ENCODE measurements around the gene SNAPC2. TPM values are rescaled to one million over a fixed set of nuclear protein-coding genes. Genes with fewer than 3 reads are reported as not detected.

The SNAPC2 gene
- total and polyA plus RNA-seq, 2 donors (not counting 1 experiment from before 2014, with no cell fraction given): 19.9 to 21.7 TPM

- Histone ChIP-seq H3K27me3 (replicated peaks in 1 of 4; ENCODE audit: control extremely low read depth in 1 of 4, control insufficient read depth in 3 of 4, insufficient read depth in 4 of 4, low read length in 3 of 4) (peaks cover 0 to 25% (median 12%) of the 10 kb centered on the region in 4 experiments), H4K20me1 (ENCODE audit: control insufficient read depth, insufficient read depth, low read length, poor library complexity, severe bottlenecking) (no peaks in the 10 kb centered on the region), H3K4me3 (ENCODE audit: control extremely low read depth in 1 of 5, extremely low read depth in 1 of 5, insufficient read depth in 1 of 5, low read depth in 2 of 5, low read length in 4 of 5) (no peak overlapping the region), H3K79me2 (ENCODE audit: control insufficient read depth, insufficient read depth, low read length) (no peaks in the 10 kb centered on the region), H3K4me1 (ENCODE audit: control insufficient read depth in 2 of 2, insufficient read depth in 2 of 2, low read length in 2 of 2) (peaks cover 12 to 21% of the 10 kb centered on the region in 2 donors), H3K27ac (ENCODE audit: low read length in 2 of 2) (no peak overlapping the region), H3K9ac (ENCODE audit: low read length) (no peak overlapping the region), H3K4me2 (replicated peaks; ENCODE audit: low read depth, low read length, poor library complexity, severe bottlenecking) (no peak overlapping the region), H2AFZ (ENCODE audit: insufficient read depth, low read depth, low read length, poor library complexity, severe bottlenecking) (no peak overlapping the region), H3K36me3 (replicated peaks in 1 of 2; ENCODE audit: control extremely low read depth in 1 of 2, control insufficient read depth in 1 of 2, extremely low read depth in 1 of 2, insufficient read depth in 2 of 2, low read length in 1 of 2) (no peaks in the 10 kb centered on the region), H3K9me3 (ENCODE audit: control extremely low read depth in 1 of 3, control insufficient read depth in 2 of 3, insufficient read depth in 1 of 3, low read length in 2 of 3) (peaks cover 0 to 22% (median 0%) of the 10 kb centered on the region in 3 donors)
- no peak for ATAC-seq (ENCODE audit: low read depth)
- Mint-ChIP-seq H3K27ac (no peak overlapping the region), H3K9me3 (ENCODE audit: insufficient read depth) (no peaks in the 10 kb centered on the region), H3K27me3 (peaks cover 14% of the 10 kb centered on the region), H3K4me3 (no peak overlapping the region), H3K4me1 (peaks cover 7% of the 10 kb centered on the region)
- TF ChIP-seq CTCF (IDR thresholded peaks at IDR 0.05) (no peak), EZH2 (IDR thresholded peaks at IDR 0.05; ENCODE audit: borderline replicate concordance, insufficient read depth, low read depth, low read length, poor library complexity, severe bottlenecking) (no peak)
- WGBS (ENCODE audit: insufficient coverage): 67% methylated on average over 1 of the region's 6 CpGs
- no peak for DNase-seq
- POLR2A ChIA-PET: no interaction called here
- CTCF ChIA-PET: interaction anchor here (1.2 to 1.4 kb wide), 2 partner anchors 8 to 13 kb away, joined by 3 read pairs; no protein-coding TSS in a partner anchor
- intact Hi-C loops (cut with micrococcal nuclease): no loop called here
Measured at GRCh38 chr19:7877249-7877836, 42.8 kb upstream of the SNAPC2 start.

- DNase-seq: no peak
- peaks cover 7% of the 10 kb centered on the region for H3K27me3 Mint-ChIP-seq
- no peak overlapping the region for H3K9ac ChIP-seq (ENCODE audit: low read length)
- no peaks in the 10 kb centered on the region for H3K9me3 Mint-ChIP-seq (ENCODE audit: insufficient read depth)
- H3K4me1 ChIP-seq (ENCODE audit: control insufficient read depth in 2 of 2, insufficient read depth in 2 of 2, low read length in 2 of 2): peaks cover 6 to 7% of the 10 kb centered on the region in 2 donors
- ATAC-seq (ENCODE audit: low read depth): no peak
- H3K4me3 Mint-ChIP-seq: no peak overlapping the region
- no peaks in the 10 kb centered on the region for H4K20me1 ChIP-seq (ENCODE audit: control insufficient read depth, insufficient read depth, low read length, poor library complexity, severe bottlenecking)
- H3K27ac Mint-ChIP-seq: no peak overlapping the region
- 85% methylated on average over 17 of the region's 18 CpGs for WGBS (ENCODE audit: insufficient coverage)
- ChIA-PET CTCF (no interaction called here), POLR2A (no interaction called here)
- peaks cover 0 to 11% (median 0%) of the 10 kb centered on the region in 3 donors for H3K9me3 ChIP-seq (ENCODE audit: control extremely low read depth in 1 of 3, control insufficient read depth in 2 of 3, insufficient read depth in 1 of 3, low read length in 2 of 3)
- intact Hi-C loops (cut with micrococcal nuclease): no loop called here
- TF ChIP-seq CTCF (IDR thresholded peaks at IDR 0.05) (no peak), EZH2 (IDR thresholded peaks at IDR 0.05; ENCODE audit: borderline replicate concordance, insufficient read depth, low read depth, low read length, poor library complexity, severe bottlenecking) (no peak)
- no peak overlapping the region for H3K4me3 ChIP-seq (ENCODE audit: control extremely low read depth in 1 of 5, extremely low read depth in 1 of 5, insufficient read depth in 1 of 5, low read depth in 2 of 5, low read length in 4 of 5)
- H2AFZ ChIP-seq (ENCODE audit: insufficient read depth, low read depth, low read length, poor library complexity, severe bottlenecking): no peak overlapping the region
- H3K27ac ChIP-seq (ENCODE audit: low read length in 2 of 2): no peak overlapping the region
- H3K27me3 ChIP-seq (replicated peaks in 1 of 4; ENCODE audit: control extremely low read depth in 1 of 4, control insufficient read depth in 3 of 4, insufficient read depth in 4 of 4, low read length in 3 of 4): peaks cover 0 to 8% (median 3%) of the 10 kb centered on the region in 4 experiments
- H3K36me3 ChIP-seq (replicated peaks in 1 of 2; ENCODE audit: control extremely low read depth in 1 of 2, control insufficient read depth in 1 of 2, extremely low read depth in 1 of 2, insufficient read depth in 2 of 2, low read length in 1 of 2): no peaks in the 10 kb centered on the region
- H3K4me2 ChIP-seq (replicated peaks; ENCODE audit: low read depth, low read length, poor library complexity, severe bottlenecking): no peak overlapping the region
- H3K4me1 Mint-ChIP-seq: no peaks in the 10 kb centered on the region
- H3K79me2 ChIP-seq (ENCODE audit: control insufficient read depth, insufficient read depth, low read length): no peaks in the 10 kb centered on the region
Measured at GRCh38 chr19:7879111-7879807, 40.9 kb upstream of the SNAPC2 start.
